ENCODE data around the gene SSH2.

Gene SSH2

GRCh38 chr17:29840884-29841283, 89.1 kb downstream of the SSH2 start:
- DNase-seq = no peak

- no peak for DNase-seq
Observed at GRCh38 chr17:29839656-29840055, 90.4 kb downstream of the SSH2 start.

- DNase-seq = peak in 17 of 56 donors; percentile 1 to 41 (median 11)
Observed at GRCh38 chr17:29838961-29839360, 91.1 kb downstream of the SSH2 start.

GRCh38 chr17:29837531-29837930, 92.5 kb downstream of the SSH2 start:
- DNase-seq = no peak

- no peak for DNase-seq
Observed at GRCh38 chr17:29836643-29837042, 93.4 kb downstream of the SSH2 start.

- no peak for DNase-seq
Observed at GRCh38 chr17:29835435-29836351, 94.3 kb downstream of the SSH2 start.

- no peak for DNase-seq
Observed at GRCh38 chr17:29833801-29834200, 96.2 kb downstream of the SSH2 start.

- DNase-seq = no peak
Observed at GRCh38 chr17:29828676-29829284, 101.2 kb downstream of the SSH2 start.

GRCh38 chr17:29827179-29827578, 102.8 kb downstream of the SSH2 start:
- no peak for DNase-seq

- no peak for DNase-seq
Observed at GRCh38 chr17:29826114-29826692, 103.8 kb downstream of the SSH2 start.

- no peak for DNase-seq
Observed at GRCh38 chr17:29825604-29826003, 104.4 kb downstream of the SSH2 start.

GRCh38 chr17:29821897-29822296, 108.1 kb downstream of the SSH2 start:
- DNase-seq = no peak

- DNase-seq = no peak
Observed at GRCh38 chr17:29820425-29820824, 109.6 kb downstream of the SSH2 start.

GRCh38 chr17:29807520-29808361, 122.3 kb downstream of the SSH2 start:
- DNase-seq = peak in 39 of 56 donors; percentile 0 to 80 (median 28)

- no peak for DNase-seq
Observed at GRCh38 chr17:29802246-29802645, 127.8 kb downstream of the SSH2 start.

- no peak for DNase-seq
Observed at GRCh38 chr17:29800457-29800856, 129.6 kb downstream of the SSH2 start.

- DNase-seq = no peak
Observed at GRCh38 chr17:29796652-29797051, 133.4 kb downstream of the SSH2 start.

- DNase-seq = no peak
Observed at GRCh38 chr17:29793501-29793900, 136.5 kb downstream of the SSH2 start.

GRCh38 chr17:29791336-29792080, 138.5 kb downstream of the SSH2 start:
- no peak for DNase-seq

All from amygdala (tissue), 56 donors.